HFFc6 (cell line): Measurements from ENCODE around the gene KCNH4. TPM values are rescaled to one million over a fixed set of nuclear protein-coding genes. Genes with fewer than 3 reads are reported as not detected.

Experiments
- DNase-seq: peaks from one replicate; pipeline ENCODE4 v3.0.0-alpha.2; 2018
- H3K27ac Mint-ChIP-seq: 2 replicates; pipeline ENCODE4 v1.8.0; 2020; ENCODE audit warnings: mild to moderate bottlenecking, mixed read lengths
- H3K27me3 Mint-ChIP-seq: 2 replicates; pipeline ENCODE4 v1.8.0; 2021; ENCODE audit warnings: mild to moderate bottlenecking, moderate library complexity, mixed read lengths; ENCODE audit not compliant: insufficient read depth
- H3K36me3 Mint-ChIP-seq: 2 replicates; pipeline ENCODE4 v1.8.0; 2021; ENCODE audit warnings: low read depth, mixed read lengths
- H3K4me1 Mint-ChIP-seq: 2 replicates; pipeline ENCODE4 v1.8.0; 2020; ENCODE audit warnings: low read depth, mixed read lengths
- H3K4me3 Mint-ChIP-seq: 2 replicates; pipeline ENCODE4 v1.8.0; 2020; ENCODE audit warnings: mild to moderate bottlenecking, moderate library complexity, mixed read lengths
- H3K9me3 Mint-ChIP-seq: 2 replicates; pipeline ENCODE4 v1.8.0; 2020; ENCODE audit warnings: mild to moderate bottlenecking, mixed read lengths
- total RNA-seq, 6 experiments: library from RNA; stranded (reverse); fragmentation: NEBNext Ultra II Directional; extraction: Animal tissue kit (Norgen Biotek cat#: 25700); gene quantifications; 2 replicates in 1 of 6; 3 replicates in 5 of 6; pipeline ENCODE4 v1.2.3, GENCODE V29; 2021
- TF ChIP-seq, protein P1 (sequence below): fragments of 200-600 bp; sonication (generic); IDR thresholded peaks from 2 replicates; pipeline ENCODE4 v1.5.0; 2021; ENCODE audit warnings: antibody characterized with exemption, mild to moderate bottlenecking

The KCNH4 gene
- total RNA-seq, 6 experiments from 2014 or later, result not detected

DNA sequence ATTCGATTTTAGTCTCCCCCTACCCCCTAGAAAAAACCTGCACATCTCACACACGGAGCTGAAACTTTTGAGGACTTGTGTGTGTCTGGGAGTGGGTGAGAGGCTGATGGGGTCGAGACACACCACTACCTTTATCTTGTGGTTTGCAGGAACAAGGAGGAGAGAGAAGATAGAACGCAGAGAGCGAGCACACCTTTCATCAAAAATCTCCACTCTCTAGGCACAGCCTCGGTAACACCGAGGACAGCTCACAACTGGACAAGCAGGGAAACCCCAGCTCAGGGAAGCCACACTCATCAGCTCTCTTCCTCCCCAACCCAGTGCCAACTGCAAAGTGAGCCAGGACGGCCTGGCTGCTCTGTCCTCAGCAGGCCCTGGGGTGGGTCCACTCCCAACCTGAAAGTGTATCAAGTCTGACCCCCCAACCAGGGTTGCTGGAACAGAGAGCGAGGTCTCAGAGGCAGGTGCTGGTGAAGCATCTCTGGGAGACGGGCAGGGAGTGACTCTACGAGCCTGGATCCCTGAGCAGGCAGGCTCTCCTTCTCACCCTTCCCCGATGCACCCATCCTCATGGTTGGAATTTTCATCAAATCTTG lies 18.6 kb upstream of the KCNH4 start:
- no peaks in the 10 kb centered on the region for H3K9me3 Mint-ChIP-seq
- TF ChIP-seq, protein P1, sequence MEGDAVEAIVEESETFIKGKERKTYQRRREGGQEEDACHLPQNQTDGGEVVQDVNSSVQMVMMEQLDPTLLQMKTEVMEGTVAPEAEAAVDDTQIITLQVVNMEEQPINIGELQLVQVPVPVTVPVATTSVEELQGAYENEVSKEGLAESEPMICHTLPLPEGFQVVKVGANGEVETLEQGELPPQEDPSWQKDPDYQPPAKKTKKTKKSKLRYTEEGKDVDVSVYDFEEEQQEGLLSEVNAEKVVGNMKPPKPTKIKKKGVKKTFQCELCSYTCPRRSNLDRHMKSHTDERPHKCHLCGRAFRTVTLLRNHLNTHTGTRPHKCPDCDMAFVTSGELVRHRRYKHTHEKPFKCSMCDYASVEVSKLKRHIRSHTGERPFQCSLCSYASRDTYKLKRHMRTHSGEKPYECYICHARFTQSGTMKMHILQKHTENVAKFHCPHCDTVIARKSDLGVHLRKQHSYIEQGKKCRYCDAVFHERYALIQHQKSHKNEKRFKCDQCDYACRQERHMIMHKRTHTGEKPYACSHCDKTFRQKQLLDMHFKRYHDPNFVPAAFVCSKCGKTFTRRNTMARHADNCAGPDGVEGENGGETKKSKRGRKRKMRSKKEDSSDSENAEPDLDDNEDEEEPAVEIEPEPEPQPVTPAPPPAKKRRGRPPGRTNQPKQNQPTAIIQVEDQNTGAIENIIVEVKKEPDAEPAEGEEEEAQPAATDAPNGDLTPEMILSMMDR, result no peak
- H3K4me1 Mint-ChIP-seq, result peaks cover 2% of the 10 kb centered on the region; the same call in 1 of the 2 replicates
- DNase-seq, result no peak
- no peak overlapping the region for H3K4me3 Mint-ChIP-seq
- H3K27ac Mint-ChIP-seq, result no peak overlapping the region
- H3K36me3 Mint-ChIP-seq, result no peaks in the 10 kb centered on the region; the same call in 1 of the 2 replicates
- no peaks in the 10 kb centered on the region for H3K27me3 Mint-ChIP-seq

DNA sequence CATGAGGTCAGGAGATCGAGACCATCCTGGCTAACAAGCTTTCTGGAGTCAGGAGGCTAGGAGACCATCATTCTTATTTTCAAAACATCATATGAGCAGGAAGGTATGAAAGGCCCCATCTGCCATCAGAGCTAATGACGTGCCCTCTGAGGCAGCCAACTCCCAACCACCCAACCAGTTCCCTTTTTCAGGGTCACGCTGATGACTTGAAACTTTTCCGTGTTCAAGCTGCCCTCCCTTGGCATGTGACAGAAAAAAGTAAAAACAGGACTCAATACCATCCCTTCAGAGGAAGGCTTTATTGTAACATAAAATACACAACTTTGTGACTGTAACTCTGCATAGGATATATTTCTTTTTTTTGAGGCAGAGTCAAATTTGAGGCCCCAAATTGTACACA lies 18.0 kb upstream of the KCNH4 start:
- no peak for DNase-seq
- no peak overlapping the region for H3K27ac Mint-ChIP-seq
- TF ChIP-seq, protein P1, result no peak
- peaks cover 6% of the 10 kb centered on the region; the same call in 1 of the 2 replicates for H3K4me1 Mint-ChIP-seq
- H3K36me3 Mint-ChIP-seq, result no peaks in the 10 kb centered on the region; the same call in 1 of the 2 replicates
- H3K9me3 Mint-ChIP-seq, result no peaks in the 10 kb centered on the region
- H3K4me3 Mint-ChIP-seq, result no peak overlapping the region
- H3K27me3 Mint-ChIP-seq, result no peaks in the 10 kb centered on the region

DNA sequence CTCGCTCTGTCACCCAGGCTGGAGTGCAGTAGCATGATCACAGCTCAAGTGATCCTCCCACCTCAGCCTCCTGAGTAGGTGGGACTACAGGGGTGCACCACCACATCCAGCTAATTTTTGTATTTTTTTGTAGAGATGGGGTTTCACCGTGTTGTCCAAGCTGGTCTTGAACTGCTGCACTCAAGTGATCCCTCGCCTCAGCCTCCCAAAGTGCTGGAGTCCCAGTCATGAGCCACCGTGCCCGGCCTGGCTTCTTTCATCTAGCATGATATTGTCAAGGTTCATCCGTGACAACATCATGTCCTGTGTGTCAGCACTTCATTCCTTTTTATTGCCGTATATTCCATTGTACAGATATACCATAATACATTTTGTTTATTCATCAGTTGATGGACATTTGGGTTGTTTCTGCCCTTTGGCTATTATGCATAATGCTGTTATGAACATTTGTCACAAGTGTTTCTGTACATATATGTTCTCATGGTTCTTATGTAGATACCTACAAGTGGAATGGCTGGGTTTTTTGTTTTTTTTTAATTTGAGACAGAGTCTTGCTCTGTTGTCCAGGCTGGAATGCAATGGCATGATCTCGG lies 16.7 kb upstream of the KCNH4 start:
- Mint-ChIP-seq H3K36me3 (no peaks in the 10 kb centered on the region; the same call in 1 of the 2 replicates), H3K4me3 (no peak overlapping the region), H3K27ac (no peak overlapping the region), H3K4me1 (peaks cover 6% of the 10 kb centered on the region; the same call in 1 of the 2 replicates), H3K27me3 (no peaks in the 10 kb centered on the region), H3K9me3 (no peaks in the 10 kb centered on the region)
- no peak for DNase-seq
- TF ChIP-seq, protein P1, result no peak

DNA sequence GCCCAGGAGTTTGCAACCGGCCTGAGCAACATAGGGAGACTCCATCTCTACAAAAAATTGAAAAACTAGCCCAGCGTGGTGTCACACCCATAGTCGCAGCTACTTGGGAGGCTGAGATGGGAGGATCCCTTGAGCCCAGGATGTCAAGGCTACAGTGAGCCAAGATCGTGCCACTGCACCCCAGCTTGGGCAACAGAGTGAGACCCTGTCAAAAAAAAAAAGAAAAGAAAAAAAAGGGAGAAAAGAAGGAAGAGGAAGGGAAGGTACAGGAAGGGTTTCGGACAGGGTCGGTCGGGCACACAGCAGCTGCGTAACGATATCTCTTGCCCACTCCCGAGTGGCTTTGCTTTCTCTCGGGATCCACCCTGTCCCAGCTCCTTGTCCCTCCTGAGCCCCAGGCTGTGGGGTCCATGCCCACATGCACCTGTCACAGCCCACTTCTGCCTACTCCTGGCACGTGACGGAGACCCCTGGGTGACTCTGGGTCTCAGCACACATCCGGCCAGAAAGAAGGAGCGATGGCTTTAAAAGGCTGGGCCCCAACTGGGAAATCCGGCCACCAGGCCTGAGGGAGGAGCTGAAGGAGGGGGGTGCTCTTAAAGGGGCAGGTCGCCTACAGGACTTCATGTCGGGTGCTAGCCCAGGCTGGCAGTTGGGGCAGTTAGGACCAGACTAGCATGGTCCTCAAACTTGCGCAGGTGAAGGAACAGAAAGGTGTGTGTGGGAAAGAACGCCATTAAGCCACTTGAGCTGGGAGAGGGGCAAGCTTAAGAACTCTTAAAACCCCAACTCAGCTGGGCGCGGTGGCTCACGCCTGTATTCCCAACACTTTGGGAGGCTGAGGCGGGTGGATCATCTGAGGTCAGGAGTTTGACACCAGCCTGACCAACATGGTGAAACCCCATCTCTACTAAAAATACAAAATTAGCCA lies 13.3 kb upstream of the KCNH4 start, which contains the start of gene GHDC:
Gene GHDC, minus strand, starts transcription at position 526 of the 931 bp plus-strand sequence. CDS start 913 bp downstream, outside the sequence.
- Mint-ChIP-seq H3K36me3 (no peaks in the 10 kb centered on the region), H3K27me3 (peaks cover 3% of the 10 kb centered on the region; the same call in 1 of the 2 replicates), H3K27ac (peak within 1 kb of the TSS; percentile 80), H3K4me3 (peak within 1 kb of the TSS; percentile 84), H3K9me3 (no peaks in the 10 kb centered on the region), H3K4me1 (peaks cover 6% of the 10 kb centered on the region; the same call in 1 of the 2 replicates)
- TF ChIP-seq, protein P1, result no peak
- DNase-seq, result peak; percentile 7

DNA sequence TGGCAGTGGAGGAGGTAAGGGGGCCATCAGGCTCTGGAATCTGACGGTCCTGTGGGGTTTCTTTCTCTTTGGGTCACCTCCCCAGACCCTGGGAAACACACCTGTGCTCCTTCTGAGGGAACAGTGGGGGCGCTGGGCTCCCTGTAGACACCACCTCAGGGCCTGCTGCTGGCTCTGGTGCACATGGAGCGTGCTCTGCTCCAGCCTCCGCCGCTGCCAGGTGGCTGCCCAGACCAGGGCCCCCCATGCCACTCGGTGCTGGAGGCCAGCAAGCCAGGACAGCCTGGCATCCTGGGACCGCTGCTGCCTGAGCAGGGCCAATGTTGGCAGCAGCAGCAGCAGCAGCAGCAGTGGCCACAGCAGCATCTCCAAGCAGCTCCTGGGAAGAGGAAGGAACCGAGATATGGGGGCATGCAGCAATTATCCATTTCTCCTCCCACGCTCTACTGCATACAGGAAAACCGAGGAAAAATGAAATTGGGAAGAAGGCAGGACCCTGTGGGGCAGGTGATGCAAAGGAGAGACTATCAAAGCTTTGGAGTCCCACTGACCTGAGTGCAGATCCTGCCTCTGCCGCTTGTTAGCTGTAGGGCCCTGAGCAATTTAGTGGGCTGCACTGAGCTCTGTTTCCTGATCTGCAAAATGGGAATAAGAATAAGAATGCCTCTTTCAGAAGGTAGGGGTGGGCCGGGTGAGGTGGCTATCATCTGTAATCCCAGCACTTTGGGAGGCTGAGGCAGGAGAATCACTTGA lies 12.4 kb upstream of the KCNH4 start:
- H3K9me3 Mint-ChIP-seq, result no peaks in the 10 kb centered on the region
- DNase-seq, result no peak
- H3K4me1 Mint-ChIP-seq, result peaks cover 6% of the 10 kb centered on the region; the same call in 1 of the 2 replicates
- TF ChIP-seq, protein P1, result no peak
- H3K4me3 Mint-ChIP-seq, result peak overlapping the region; percentile 84
- peaks cover 3% of the 10 kb centered on the region; the same call in 1 of the 2 replicates for H3K27me3 Mint-ChIP-seq
- peak overlapping the region; percentile 80; the same call in 1 of the 2 replicates for H3K27ac Mint-ChIP-seq
- H3K36me3 Mint-ChIP-seq, result no peaks in the 10 kb centered on the region
